GM12891 (cell line): ENCODE measurements around the gene CS.

Experiments used
- POLR2A ChIP-seq: IDR thresholded peaks from 2 replicates; pipeline ENCODE4 v1.6.1; 2011; ENCODE audit warnings: low read depth, low read length, control low read depth
- SPI1 ChIP-seq: IDR thresholded peaks from 2 replicates; pipeline ENCODE4 v1.6.1; 2011; ENCODE audit warnings: low read depth, low read length, control low read depth
- TAF1 ChIP-seq: IDR thresholded peaks from 2 replicates; pipeline ENCODE4 v1.6.1; 2011; ENCODE audit warnings: low read depth, low read length, control low read depth

- no peak for TF ChIP-seq POLR2A
- TF ChIP-seq SPI1 = no peak
- no peak for TF ChIP-seq TAF1
Observed at GRCh38 chr12:56300644-56301464, 724 bp upstream of the CS start.
